SK-N-SH (cell line): ENCODE data around the gene ITGB6. TPM values are rescaled to one million over a fixed set of nuclear protein-coding genes. Genes with fewer than 3 reads are reported as not detected.

Source experiments
- CHD2 ChIP-seq: fragments of 150-350 bp; IDR thresholded peaks from 2 replicates; pipeline ENCODE4 v1.6.1; 2018; ENCODE audit warnings: low read length; ENCODE audit not compliant: partially characterized antibody
- ELF1 ChIP-seq: IDR thresholded peaks from 2 replicates; pipeline ENCODE4 v1.4.0; 2012
- FOSL2 ChIP-seq: IDR thresholded peaks from 2 replicates; pipeline ENCODE4 v1.4.0; 2012; ENCODE audit warnings: low read depth, mild to moderate bottlenecking, moderate library complexity, borderline replicate concordance
- FOXM1 ChIP-seq: IDR thresholded peaks from 2 replicates; pipeline ENCODE4 v1.4.0; 2012; ENCODE audit warnings: low read depth, mild to moderate bottlenecking
- GABPA ChIP-seq: IDR thresholded peaks from 2 replicates; pipeline ENCODE4 v1.4.0; 2012; ENCODE audit warnings: low read depth, mild to moderate bottlenecking
- IRF3 ChIP-seq: fragments of 150-350 bp; IDR thresholded peaks from 2 replicates; pipeline ENCODE4 v1.6.1; 2016; ENCODE audit warnings: mild to moderate bottlenecking, low read depth, low read length
- JUND ChIP-seq: IDR thresholded peaks from 2 replicates; pipeline ENCODE4 v1.4.0; 2012
- MEF2A ChIP-seq: IDR thresholded peaks from 2 replicates; pipeline ENCODE4 v1.4.0; 2012; ENCODE audit warnings: low read depth, borderline replicate concordance
- MXI1 ChIP-seq: IDR thresholded peaks from 2 replicates; pipeline ENCODE4 v1.6.1; 2012; ENCODE audit warnings: mild to moderate bottlenecking, low read depth, low read length, improper control_type of control experiment
- NFIC ChIP-seq: IDR thresholded peaks from 2 replicates; pipeline ENCODE4 v1.4.0; 2012; ENCODE audit warnings: borderline replicate concordance
- NRF1 ChIP-seq: IDR thresholded peaks from 2 replicates; pipeline ENCODE4 v1.6.1; 2012; ENCODE audit warnings: low read depth, mild to moderate bottlenecking, low read length
- POLR2AphosphoS5 ChIP-seq: IDR thresholded peaks from 2 replicates; pipeline ENCODE4 v1.6.1; 2012; ENCODE audit warnings: low read depth, low read length
- RAD21 ChIP-seq: IDR thresholded peaks from 2 replicates; pipeline ENCODE4 v1.6.1; 2012; ENCODE audit warnings: mild to moderate bottlenecking, low read length
- RCOR1 ChIP-seq: fragments of 150-350 bp; IDR thresholded peaks from 2 replicates; pipeline ENCODE4 v1.6.1; 2017; ENCODE audit warnings: antibody characterized with exemption, low read length
- REST ChIP-seq: IDR thresholded peaks from 2 replicates; pipeline ENCODE4 v1.6.1; 2012; ENCODE audit warnings: mild to moderate bottlenecking, low read depth, low read length, moderate library complexity
- RXRA ChIP-seq: IDR thresholded peaks from 2 replicates; pipeline ENCODE4 v1.4.0; 2012; ENCODE audit warnings: low read depth, mild to moderate bottlenecking, borderline replicate concordance
- SIN3A ChIP-seq: IDR thresholded peaks from 2 replicates; pipeline ENCODE4 v1.6.1; 2012; ENCODE audit warnings: low read depth, mild to moderate bottlenecking, low read length, moderate library complexity, borderline replicate concordance
- TCF12 ChIP-seq: IDR thresholded peaks from 2 replicates; pipeline ENCODE4 v1.4.0; 2012
- TEAD4 ChIP-seq: IDR thresholded peaks from 2 replicates; pipeline ENCODE4 v1.4.0; 2012; ENCODE audit warnings: mild to moderate bottlenecking, borderline replicate concordance; ENCODE audit not compliant: insufficient read depth
- USF1 ChIP-seq: IDR thresholded peaks from 2 replicates; pipeline ENCODE4 v1.4.0; 2012; ENCODE audit warnings: low read depth, borderline replicate concordance
- USF2 ChIP-seq: fragments of 150-350 bp; IDR thresholded peaks from 2 replicates; pipeline ENCODE4 v1.6.1; 2017; ENCODE audit warnings: antibody characterized with exemption, low read length, low read depth, borderline replicate concordance
- polyA plus RNA-seq, 3 experiments: library from polyadenylated mRNA; depleted of rRNA; stranded (reverse); fragments of >200 nt; gene quantifications; 2 replicates each; pipeline ENCODE4 v1.2.3, GENCODE V29; 2012
- TF ChIP-seq, protein P1 (sequence below): IDR thresholded peaks from 2 replicates; pipeline ENCODE4 v1.4.0; 2012; ENCODE audit warnings: low read depth, borderline replicate concordance

ITGB6 gene
- polyA plus RNA-seq, 1 of the 3 experiments (the other 2 are of a cell fraction): 0.10 TPM

- TF ChIP-seq USF1 (no peak), NFIC (peak; percentile 100), USF2 (no peak), CHD2 (no peak), RCOR1 (0 out of 2 replicates have a peak, but pooled peaks have one; percentile 38), NRF1 (no peak), JUND (peak; percentile 96), IRF3 (no peak), TEAD4 (peak; percentile 71), RXRA (peak; percentile 91), FOXM1 (peak; percentile 68; the same call in 1 of the 2 replicates), MXI1 (no peak), GABPA (no peak), MEF2A (peak; percentile 44; the same call in 1 of the 2 replicates), RAD21 (no peak), REST (peak; percentile 61; the same call in 1 of the 2 replicates), ELF1 (no peak), TCF12 (peak; percentile 97), POLR2AphosphoS5 (peak; percentile 74; the same call in 1 of the 2 replicates), SIN3A (no peak), FOSL2 (peak; percentile 94)
- TF ChIP-seq, protein P1, sequence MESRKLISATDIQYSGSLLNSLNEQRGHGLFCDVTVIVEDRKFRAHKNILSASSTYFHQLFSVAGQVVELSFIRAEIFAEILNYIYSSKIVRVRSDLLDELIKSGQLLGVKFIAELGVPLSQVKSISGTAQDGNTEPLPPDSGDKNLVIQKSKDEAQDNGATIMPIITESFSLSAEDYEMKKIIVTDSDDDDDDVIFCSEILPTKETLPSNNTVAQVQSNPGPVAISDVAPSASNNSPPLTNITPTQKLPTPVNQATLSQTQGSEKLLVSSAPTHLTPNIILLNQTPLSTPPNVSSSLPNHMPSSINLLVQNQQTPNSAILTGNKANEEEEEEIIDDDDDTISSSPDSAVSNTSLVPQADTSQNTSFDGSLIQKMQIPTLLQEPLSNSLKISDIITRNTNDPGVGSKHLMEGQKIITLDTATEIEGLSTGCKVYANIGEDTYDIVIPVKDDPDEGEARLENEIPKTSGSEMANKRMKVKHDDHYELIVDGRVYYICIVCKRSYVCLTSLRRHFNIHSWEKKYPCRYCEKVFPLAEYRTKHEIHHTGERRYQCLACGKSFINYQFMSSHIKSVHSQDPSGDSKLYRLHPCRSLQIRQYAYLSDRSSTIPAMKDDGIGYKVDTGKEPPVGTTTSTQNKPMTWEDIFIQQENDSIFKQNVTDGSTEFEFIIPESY: no peak
- TF ChIP-seq, all 33 proteins: peak for 15
Measured at GRCh38 chr2:160241251-160242137, 41.4 kb upstream of the ITGB6 start (continued).
